ENCODE data around the gene DLK2. TPM values are rescaled to one million over a fixed set of nuclear protein-coding genes. Genes with fewer than 3 reads are reported as not detected.
"Not testable (repeated sequence)": the region's sequence is repeated elsewhere in the genome, so short reads cannot be mapped to it uniquely, and the experiment has no call there.

Gene DLK2
- total and polyA plus RNA-seq, 7 donors, result 0.04 to 0.90 (median 0.33) TPM; not detected in 3

- no peaks in the 10 kb centered on the region for H3K36me3 ChIP-seq (ENCODE audit: insufficient read depth in 1 of 2, low read depth in 1 of 2)
- TF ChIP-seq CTCF (IDR thresholded peaks at IDR 0.05), result no peak
- intact Hi-C loops (cut with DNase I), result no loop called here
- H3K27ac ChIP-seq, result no peak overlapping the region
- H3K27me3 ChIP-seq (ENCODE audit: insufficient read depth in 3 of 3, low read length in 2 of 3), result peaks cover 0 to 3% (median 0%) of the 10 kb centered on the region in 3 donors
- ATAC-seq (no peak), DNase-seq (no peak)
- no peaks in the 10 kb centered on the region for H3K4me1 ChIP-seq
- no peak overlapping the region for H3K4me3 ChIP-seq
- WGBS, 3 donors, result 77 to 79% (median 78%) methylated on average over 4 of the region's 4 CpGs
- H3K9me3 ChIP-seq, result no peaks in the 10 kb centered on the region
Observed at GRCh38 chr6:43416935-43417334, 38.4 kb downstream of the DLK2 start.

- 89% methylated on average over 8 of the region's 8 CpGs for WGBS, 3 donors
- intact Hi-C loops (cut with DNase I); H3K4me3 ChIP-seq; H3K9me3 ChIP-seq; H3K4me1 ChIP-seq; H3K27me3 ChIP-seq (ENCODE audit: insufficient read depth in 3 of 3, low read length in 2 of 3); DNase-seq; ATAC-seq; H3K36me3 ChIP-seq (ENCODE audit: insufficient read depth in 1 of 2, low read depth in 1 of 2); H3K27ac ChIP-seq: not testable (repeated sequence)
Observed at GRCh38 chr6:43415275-43415674, 40.1 kb downstream of the DLK2 start.

GRCh38 chr6:43413002-43413401 lies 42.3 kb downstream of the DLK2 start:
- Histone ChIP-seq H3K27me3 (ENCODE audit: insufficient read depth in 3 of 3, low read length in 2 of 3) (peaks cover 0 to 3% (median 0%) of the 10 kb centered on the region in 3 donors), H3K4me1 (no peaks in the 10 kb centered on the region), H3K9me3 (no peaks in the 10 kb centered on the region), H3K27ac (no peak overlapping the region), H3K36me3 (ENCODE audit: insufficient read depth in 1 of 2, low read depth in 1 of 2) (no peaks in the 10 kb centered on the region), H3K4me3 (no peak overlapping the region)
- ATAC-seq, result no peak
- intact Hi-C loops (cut with DNase I), result no loop called here
- WGBS, 3 donors, result 92 to 97% (median 95%) methylated on average over 2 of the region's 2 CpGs
- DNase-seq, result no peak
- TF ChIP-seq CTCF (IDR thresholded peaks at IDR 0.05), result no peak

GRCh38 chr6:43412541-43412940 lies 42.8 kb downstream of the DLK2 start:
- TF ChIP-seq CTCF (IDR thresholded peaks at IDR 0.05), result no peak
- WGBS, 3 donors, result 57 to 65% (median 63%) methylated on average over 5 of the region's 5 CpGs
- DNase-seq (no peak), ATAC-seq (no peak)
- no peaks in the 10 kb centered on the region for H3K9me3 ChIP-seq
- H3K4me3 ChIP-seq, result no peak overlapping the region
- H3K4me1 ChIP-seq, result no peaks in the 10 kb centered on the region
- H3K27ac ChIP-seq, result no peak overlapping the region
- intact Hi-C loops (cut with DNase I), result no loop called here
- H3K27me3 ChIP-seq (ENCODE audit: insufficient read depth in 3 of 3, low read length in 2 of 3), result peaks cover 0 to 3% (median 0%) of the 10 kb centered on the region in 3 donors
- H3K36me3 ChIP-seq (ENCODE audit: insufficient read depth in 1 of 2, low read depth in 1 of 2), result no peaks in the 10 kb centered on the region

GRCh38 chr6:43410776-43411175 lies 44.6 kb downstream of the DLK2 start:
- H3K27ac ChIP-seq; intact Hi-C loops (cut with DNase I); H3K4me3 ChIP-seq; ATAC-seq; H3K36me3 ChIP-seq (ENCODE audit: insufficient read depth in 1 of 2, low read depth in 1 of 2); H3K9me3 ChIP-seq; H3K4me1 ChIP-seq; H3K27me3 ChIP-seq (ENCODE audit: insufficient read depth in 3 of 3, low read length in 2 of 3); DNase-seq: not testable (repeated sequence)
- 76 to 91% (median 84%) methylated on average over 1 of the region's 1 CpG for WGBS, 3 donors

GRCh38 chr6:43408259-43408658 lies 47.1 kb downstream of the DLK2 start:
- H3K27me3 ChIP-seq (ENCODE audit: insufficient read depth in 3 of 3, low read length in 2 of 3), result peaks cover 3 to 6% (median 5%) of the 10 kb centered on the region in 3 donors
- no peaks in the 10 kb centered on the region for H3K9me3 ChIP-seq
- intact Hi-C loops (cut with DNase I), result no loop called here
- DNase-seq (no peak), ATAC-seq (no peak)
- no peaks in the 10 kb centered on the region for H3K36me3 ChIP-seq (ENCODE audit: insufficient read depth in 1 of 2, low read depth in 1 of 2)
- no peak for TF ChIP-seq CTCF (IDR thresholded peaks at IDR 0.05)
- no peaks in the 10 kb centered on the region for H3K4me1 ChIP-seq
- 74 to 83% (median 82%) methylated on average over 4 of the region's 4 CpGs for WGBS, 3 donors
- H3K4me3 ChIP-seq, result no peak overlapping the region
- H3K27ac ChIP-seq, result no peak overlapping the region

Data from psoas muscle (tissue), 8 donors.